ENCODE measurements around the gene GLA. TPM values are rescaled to one million over a fixed set of nuclear protein-coding genes. Genes with fewer than 3 reads are reported as not detected.

Gene GLA
- total and polyA plus RNA-seq, 2 of the 13 experiments (the other 11 are each of a cell fraction or from before 2014, with no cell fraction given) = 31.4 to 59.3 TPM

GRCh38 chrX:101407167-101407747 is 468 bp downstream of the GLA start (continued):
- TF ChIP-seq ARID4A (CRISPR knock-in tag; IDR thresholded peaks at IDR 0.05; ENCODE audit: borderline replicate concordance) (no peak), ZBTB4 (CRISPR knock-in tag; IDR thresholded peaks at IDR 0.05; ENCODE audit: borderline replicate concordance) (no peak), NR3C1 (CRISPR knock-in tag; IDR thresholded peaks at IDR 0.05) (no peak), ZFY (CRISPR knock-in tag; IDR thresholded peaks at IDR 0.05) (no peak), TOE1 (CRISPR knock-in tag; IDR thresholded peaks at IDR 0.05) (no peak), ZNF335 (CRISPR knock-in tag; IDR thresholded peaks at IDR 0.05) (no peak), ZFP41 (CRISPR knock-in tag; IDR thresholded peaks at IDR 0.05; ENCODE audit: borderline replicate concordance) (no peak), HDAC1 (CRISPR knock-in tag; IDR thresholded peaks at IDR 0.05) (no peak), ZNF513 (CRISPR knock-in tag; conservative IDR thresholded peaks at IDR 0.05) (no peak), CREBL2 (CRISPR knock-in tag; IDR thresholded peaks at IDR 0.05; ENCODE audit: borderline replicate concordance) (no peak), ZBTB44 (CRISPR knock-in tag; IDR thresholded peaks at IDR 0.05) (no peak)

Measured in HepG2 (cell line).